HFF-Myc (cell line): ENCODE results near the gene INPP5A.

ENCODE experiments used
- DNase-seq: peaks from one replicate; pipeline ENCODE4 v3.0.0-alpha.2; 2011; ENCODE audit warnings: low read depth; ENCODE audit errors: extremely low read depth
- H3K4me3 ChIP-seq: replicated peaks from 2 replicates; pipeline ENCODE4 v1.5.1; 2011; ENCODE audit warnings: low read depth, mild to moderate bottlenecking, control low read depth, low read length
- CTCF ChIP-seq: IDR thresholded peaks from 2 replicates; pipeline ENCODE4 v1.5.1; 2012; ENCODE audit warnings: mild to moderate bottlenecking, low read depth, low read length, control low read depth; ENCODE audit errors: missing control alignments

INPP5A gene

GRCh38 chr10:132750936-132751335 is 213.3 kb downstream of the INPP5A start:
- TF ChIP-seq CTCF = no peak
- H3K4me3 ChIP-seq = no peak overlapping the region
- DNase-seq = no peak

- no peak for DNase-seq
- no peak for TF ChIP-seq CTCF
- no peak overlapping the region for H3K4me3 ChIP-seq
Observed at GRCh38 chr10:132752378-132752777, 214.8 kb downstream of the INPP5A start.

- DNase-seq = no peak
- no peak for TF ChIP-seq CTCF
- H3K4me3 ChIP-seq = no peak overlapping the region
Observed at GRCh38 chr10:132752961-132753360, 215.4 kb downstream of the INPP5A start.

- TF ChIP-seq CTCF = no peak
- H3K4me3 ChIP-seq = no peak overlapping the region
- no peak for DNase-seq
Observed at GRCh38 chr10:132753596-132753995, 216.0 kb downstream of the INPP5A start.

GRCh38 chr10:132754071-132754470 is 216.5 kb downstream of the INPP5A start:
- no peak for TF ChIP-seq CTCF
- DNase-seq = no peak
- no peak overlapping the region for H3K4me3 ChIP-seq

- TF ChIP-seq CTCF = no peak
- DNase-seq = no peak
Observed at GRCh38 chr10:132755166-132755711, 217.7 kb downstream of the INPP5A start.

GRCh38 chr10:132756591-132756990 is 219.0 kb downstream of the INPP5A start:
- no peak overlapping the region for H3K4me3 ChIP-seq
- no peak for TF ChIP-seq CTCF
- DNase-seq = no peak

More at GRCh38 chr10:132755166-132755711, 217.7 kb downstream of the INPP5A start:
- no peak overlapping the region for H3K4me3 ChIP-seq
